Esophagus muscularis mucosa (tissue), 3 donors: ENCODE data around the gene GRID2.

Experiments used
- CTCF ChIP-seq, 3 experiments: fragments of 200-600 bp in 2 of 3; fragments of 450-650 bp in 1 of 3; sonication (generic) in 2 of 3; IDR thresholded peaks; one replicate each; pipeline ENCODE4 v1.5.1; 2017 to 2019; ENCODE audit warnings: antibody characterized with exemption in 3 of 3, mild to moderate bottlenecking in 2 of 3, moderate library complexity in 1 of 3
- POLR2A ChIP-seq: fragments of 450-650 bp; IDR thresholded peaks from one replicate; pipeline ENCODE4 v1.6.1; 2017; ENCODE audit warnings: antibody characterized with exemption, moderate library complexity, mild to moderate bottlenecking, low read depth

- no peak for TF ChIP-seq CTCF (IDR thresholded peaks at IDR 0.05)
- no peak for TF ChIP-seq POLR2A
Measured at GRCh38 chr4:93744961-93745360, 1441.2 kb downstream of the GRID2 start.
